Measurements from ENCODE around the gene SPTSSA. TPM values are rescaled to one million over a fixed set of nuclear protein-coding genes. Genes with fewer than 3 reads are reported as not detected.

The SPTSSA gene, protein sequence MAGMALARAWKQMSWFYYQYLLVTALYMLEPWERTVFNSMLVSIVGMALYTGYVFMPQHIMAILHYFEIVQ
- 11.1 TPM for polyA plus RNA-seq (2012; ENCODE audit: insufficient read length, low read depth)

GRCh38 chr14:34462132-34462893 lies at the start of gene SPTSSA:
Gene SPTSSA (minus strand): TSS chr14:34462240. CDS start chr14:34462207, 33 bp downstream.
- peak; percentile 49; the same call in 1 of the 2 replicates for TF ChIP-seq TAF1 (IDR thresholded peaks at IDR 0.05; ENCODE audit: borderline replicate concordance, insufficient read depth, low read length)
- 0 out of 4 replicates have a peak, but pooled peaks of 1 of the 2 experiments have one; percentile 20 for TF ChIP-seq REST (IDR thresholded peaks at IDR 0.05; ENCODE audit: insufficient read depth in 1 of 2, low read depth in 2 of 2, low read length in 2 of 2)
- TF ChIP-seq SIN3A (IDR thresholded peaks at IDR 0.05; ENCODE audit: borderline replicate concordance, insufficient read depth, low read length) = no peak
- TF ChIP-seq POLR2AphosphoS5 (IDR thresholded peaks at IDR 0.05; ENCODE audit: low read depth, low read length) = peak; percentile 72
- TF ChIP-seq FOXP2 (optimal IDR thresholded peaks at IDR 0.05; ENCODE audit: borderline replicate concordance, extremely low read depth, extremely low read length, insufficient read depth) = peak; percentile 44

DNA sequence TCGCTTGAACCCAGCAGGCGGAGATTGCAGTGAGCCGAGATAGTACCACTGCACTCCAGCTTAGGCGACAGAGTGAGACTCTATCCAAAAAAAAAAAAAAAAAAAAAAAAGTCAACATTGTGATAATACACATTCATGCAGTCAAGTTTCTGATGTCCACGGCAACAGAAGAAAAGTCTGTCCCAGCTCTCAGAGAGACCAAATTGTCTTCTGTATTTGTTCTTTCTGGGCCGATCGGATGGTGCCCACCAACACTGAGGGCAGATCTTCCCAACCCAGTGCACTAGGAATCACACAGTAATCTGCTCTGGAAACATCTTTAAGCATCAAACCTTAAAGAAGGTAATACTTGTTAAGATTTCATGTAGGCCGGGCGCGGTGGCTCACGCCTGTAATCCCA lies 45.8 kb upstream of the SPTSSA start:
- TF ChIP-seq REST (IDR thresholded peaks at IDR 0.05; ENCODE audit: insufficient read depth in 1 of 2, low read depth in 2 of 2, low read length in 2 of 2) (no peak), TAF1 (IDR thresholded peaks at IDR 0.05; ENCODE audit: borderline replicate concordance, insufficient read depth, low read length) (no peak), SIN3A (IDR thresholded peaks at IDR 0.05; ENCODE audit: borderline replicate concordance, insufficient read depth, low read length) (no peak), FOXP2 (optimal IDR thresholded peaks at IDR 0.05; ENCODE audit: borderline replicate concordance, extremely low read depth, extremely low read length, insufficient read depth) (no peak), POLR2AphosphoS5 (IDR thresholded peaks at IDR 0.05; ENCODE audit: low read depth, low read length) (no peak)

GRCh38 chr14:34507459-34507858 lies 45.4 kb upstream of the SPTSSA start:
- TF ChIP-seq REST (IDR thresholded peaks at IDR 0.05; ENCODE audit: insufficient read depth in 1 of 2, low read depth in 2 of 2, low read length in 2 of 2) (no peak), FOXP2 (optimal IDR thresholded peaks at IDR 0.05; ENCODE audit: borderline replicate concordance, extremely low read depth, extremely low read length, insufficient read depth) (no peak), SIN3A (IDR thresholded peaks at IDR 0.05; ENCODE audit: borderline replicate concordance, insufficient read depth, low read length) (no peak), TAF1 (IDR thresholded peaks at IDR 0.05; ENCODE audit: borderline replicate concordance, insufficient read depth, low read length) (no peak), POLR2AphosphoS5 (IDR thresholded peaks at IDR 0.05; ENCODE audit: low read depth, low read length) (no peak)

DNA sequence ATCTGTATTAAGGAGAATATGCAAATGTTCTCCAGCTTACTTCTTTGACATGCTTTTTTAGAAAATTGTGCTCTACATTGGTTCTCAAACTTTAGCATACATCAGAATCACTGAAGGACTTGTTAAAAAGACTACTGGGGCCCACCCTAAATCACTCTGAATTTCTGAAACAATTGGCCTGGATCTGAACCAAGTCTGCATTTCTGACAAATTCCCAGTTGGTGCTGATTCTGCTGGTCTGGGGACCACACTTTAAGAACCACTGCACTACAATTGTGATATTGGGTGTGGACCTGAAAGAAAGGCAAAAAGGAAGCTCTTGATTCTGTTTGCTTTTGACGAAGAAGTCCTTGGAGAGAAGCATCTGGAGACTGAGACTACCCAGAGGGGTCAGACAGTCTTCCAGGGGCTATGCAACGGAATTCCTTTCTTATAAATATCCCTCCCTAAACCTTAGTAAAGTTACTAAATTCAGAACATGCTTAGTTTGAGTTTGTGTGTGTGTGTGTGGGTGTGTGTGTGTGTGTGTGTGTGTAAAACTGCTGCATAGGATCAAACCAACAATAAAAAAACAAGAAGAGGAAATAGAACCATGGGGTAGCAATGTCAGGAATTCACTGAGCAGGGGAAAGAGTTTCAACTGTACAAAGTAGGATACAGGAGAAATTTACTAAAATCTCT lies 40.6 kb upstream of the SPTSSA start:
- TF ChIP-seq FOXP2 (optimal IDR thresholded peaks at IDR 0.05; ENCODE audit: borderline replicate concordance, extremely low read depth, extremely low read length, insufficient read depth) (no peak), REST (IDR thresholded peaks at IDR 0.05; ENCODE audit: insufficient read depth in 1 of 2, low read depth in 2 of 2, low read length in 2 of 2) (no peak), TAF1 (IDR thresholded peaks at IDR 0.05; ENCODE audit: borderline replicate concordance, insufficient read depth, low read length) (no peak)

Data from PFSK-1 (cell line).